HL-60 (cell line): Measurements from ENCODE around the gene LMO4.

Experiments
- POLR2AphosphoS5 ChIP-seq: IDR thresholded peaks from 2 replicates; pipeline ENCODE4 v1.6.1; 2012; ENCODE audit warnings: low read depth
- TF ChIP-seq, protein P1 (sequence below): IDR thresholded peaks from one replicate; pipeline ENCODE4 v1.5.1; 2011; ENCODE audit warnings: low read length, control low read depth, inconsistent platforms; ENCODE audit not compliant: insufficient read depth

DNA sequence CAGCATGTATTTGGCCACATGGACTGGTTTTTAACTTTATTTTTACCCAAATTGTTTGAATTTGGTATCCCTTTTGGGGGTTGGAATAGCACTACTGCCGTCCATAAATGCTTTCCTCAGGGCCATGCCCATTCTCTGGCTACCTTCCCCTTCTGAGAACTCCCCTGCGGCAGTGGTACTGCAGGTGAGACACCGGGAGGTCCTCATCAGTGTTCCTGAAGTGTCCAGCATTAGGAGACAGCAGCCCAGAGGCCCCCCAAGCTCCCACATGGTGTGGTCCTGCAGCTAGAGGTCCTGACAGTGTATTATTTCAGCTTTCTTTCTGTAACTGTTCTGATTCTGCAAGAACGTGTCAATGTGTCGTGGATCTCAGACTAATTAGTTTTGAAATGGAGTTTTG, 8.9 kb downstream of the LMO4 start:
- no peak for TF ChIP-seq POLR2AphosphoS5
- TF ChIP-seq, protein P1, sequence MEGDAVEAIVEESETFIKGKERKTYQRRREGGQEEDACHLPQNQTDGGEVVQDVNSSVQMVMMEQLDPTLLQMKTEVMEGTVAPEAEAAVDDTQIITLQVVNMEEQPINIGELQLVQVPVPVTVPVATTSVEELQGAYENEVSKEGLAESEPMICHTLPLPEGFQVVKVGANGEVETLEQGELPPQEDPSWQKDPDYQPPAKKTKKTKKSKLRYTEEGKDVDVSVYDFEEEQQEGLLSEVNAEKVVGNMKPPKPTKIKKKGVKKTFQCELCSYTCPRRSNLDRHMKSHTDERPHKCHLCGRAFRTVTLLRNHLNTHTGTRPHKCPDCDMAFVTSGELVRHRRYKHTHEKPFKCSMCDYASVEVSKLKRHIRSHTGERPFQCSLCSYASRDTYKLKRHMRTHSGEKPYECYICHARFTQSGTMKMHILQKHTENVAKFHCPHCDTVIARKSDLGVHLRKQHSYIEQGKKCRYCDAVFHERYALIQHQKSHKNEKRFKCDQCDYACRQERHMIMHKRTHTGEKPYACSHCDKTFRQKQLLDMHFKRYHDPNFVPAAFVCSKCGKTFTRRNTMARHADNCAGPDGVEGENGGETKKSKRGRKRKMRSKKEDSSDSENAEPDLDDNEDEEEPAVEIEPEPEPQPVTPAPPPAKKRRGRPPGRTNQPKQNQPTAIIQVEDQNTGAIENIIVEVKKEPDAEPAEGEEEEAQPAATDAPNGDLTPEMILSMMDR = no peak
